ENCODE measurements around the gene CDK5. TPM values are rescaled to one million over a fixed set of nuclear protein-coding genes. Genes with fewer than 3 reads are reported as not detected.

Gene CDK5
- total and polyA plus RNA-seq, 9 of the 15 experiments (the other 6 are each of a cell fraction or from before 2014, with no cell fraction given): 3.2 to 38.0 (median 27.5) TPM

DNA sequence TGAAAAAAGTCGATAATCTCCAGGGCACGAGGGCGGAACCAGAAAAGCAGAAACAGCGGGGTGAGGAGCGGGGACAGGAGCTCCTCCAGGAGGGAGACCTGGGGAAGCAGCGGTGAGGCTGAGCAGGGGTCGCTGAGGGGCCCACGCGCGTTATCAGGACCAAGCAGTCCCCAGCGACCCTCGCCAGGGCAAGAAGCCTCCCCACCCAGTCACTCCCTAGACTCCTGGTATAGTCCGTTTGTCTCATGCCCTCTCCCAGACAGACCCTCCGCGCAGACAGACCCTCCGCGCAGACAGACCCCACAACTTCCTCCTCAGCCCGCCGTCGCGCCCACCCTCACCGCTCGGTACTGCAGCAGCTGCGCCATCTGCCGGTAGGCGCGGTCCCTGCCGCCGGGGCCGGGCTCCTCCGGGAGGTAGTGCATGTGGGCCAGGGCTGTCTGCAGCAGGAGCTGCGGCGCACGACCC is 39.7 kb downstream of the CDK5 start (continued):
- TF ChIP-seq, protein P1, sequence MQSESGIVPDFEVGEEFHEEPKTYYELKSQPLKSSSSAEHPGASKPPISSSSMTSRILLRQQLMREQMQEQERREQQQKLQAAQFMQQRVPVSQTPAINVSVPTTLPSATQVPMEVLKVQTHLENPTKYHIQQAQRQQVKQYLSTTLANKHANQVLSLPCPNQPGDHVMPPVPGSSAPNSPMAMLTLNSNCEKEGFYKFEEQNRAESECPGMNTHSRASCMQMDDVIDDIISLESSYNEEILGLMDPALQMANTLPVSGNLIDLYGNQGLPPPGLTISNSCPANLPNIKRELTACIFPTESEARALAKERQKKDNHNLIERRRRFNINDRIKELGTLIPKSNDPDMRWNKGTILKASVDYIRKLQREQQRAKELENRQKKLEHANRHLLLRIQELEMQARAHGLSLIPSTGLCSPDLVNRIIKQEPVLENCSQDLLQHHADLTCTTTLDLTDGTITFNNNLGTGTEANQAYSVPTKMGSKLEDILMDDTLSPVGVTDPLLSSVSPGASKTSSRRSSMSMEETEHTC (IDR thresholded peaks at IDR 0.05): no peak
- TF ChIP-seq NCOA1 (IDR thresholded peaks at IDR 0.05; ENCODE audit: low read depth): 0 out of 2 replicates have a peak, but pooled peaks have one; percentile 52
- TF ChIP-seq HIVEP1 (CRISPR knock-in tag; IDR thresholded peaks at IDR 0.05): no peak
- TF ChIP-seq ZNF274 (IDR thresholded peaks at IDR 0.05; ENCODE audit: borderline replicate concordance, low read depth, low read length): no peak
- TF ChIP-seq SREBF2 (CRISPR knock-in tag; IDR thresholded peaks at IDR 0.05): 0 out of 2 replicates have a peak, but pooled peaks have one; percentile 70
- no peak for TF ChIP-seq ZNF444 (CRISPR knock-in tag; IDR thresholded peaks at IDR 0.05)
- TF ChIP-seq SP1 (CRISPR knock-in tag; IDR thresholded peaks at IDR 0.05): peak; percentile 42
- TF ChIP-seq ZNF134 (CRISPR knock-in tag; conservative IDR thresholded peaks at IDR 0.05): 0 out of 2 replicates have a peak, but pooled peaks have one; percentile 22
- TF ChIP-seq RCOR1 (IDR thresholded peaks at IDR 0.05; ENCODE audit: borderline replicate concordance in 1 of 2, low read depth in 2 of 2, low read length in 2 of 2): peak in 1 of 2 experiments; percentile 54; a peak in 1 of 4 replicates
- no peak for TF ChIP-seq ETV6 (IDR thresholded peaks at IDR 0.05; ENCODE audit: borderline replicate concordance in 1 of 2, low read depth in 2 of 2, low read length in 1 of 2)
- no peak for TF ChIP-seq ETV6 (CRISPR knock-in tag; IDR thresholded peaks at IDR 0.05; ENCODE audit: borderline replicate concordance)
- TF ChIP-seq MCM5 (IDR thresholded peaks at IDR 0.05; ENCODE audit: low read depth): no peak
- TF ChIP-seq YBX1 (IDR thresholded peaks at IDR 0.05): no peak
- no peak for TF ChIP-seq SP2 (IDR thresholded peaks at IDR 0.05; ENCODE audit: extremely low read depth, low read depth, low read length, poor library complexity, severe bottlenecking)
- peak; percentile 74; the same call in 1 of the 2 replicates for TF ChIP-seq RFX1 (IDR thresholded peaks at IDR 0.05)
- TF ChIP-seq, protein P2, sequence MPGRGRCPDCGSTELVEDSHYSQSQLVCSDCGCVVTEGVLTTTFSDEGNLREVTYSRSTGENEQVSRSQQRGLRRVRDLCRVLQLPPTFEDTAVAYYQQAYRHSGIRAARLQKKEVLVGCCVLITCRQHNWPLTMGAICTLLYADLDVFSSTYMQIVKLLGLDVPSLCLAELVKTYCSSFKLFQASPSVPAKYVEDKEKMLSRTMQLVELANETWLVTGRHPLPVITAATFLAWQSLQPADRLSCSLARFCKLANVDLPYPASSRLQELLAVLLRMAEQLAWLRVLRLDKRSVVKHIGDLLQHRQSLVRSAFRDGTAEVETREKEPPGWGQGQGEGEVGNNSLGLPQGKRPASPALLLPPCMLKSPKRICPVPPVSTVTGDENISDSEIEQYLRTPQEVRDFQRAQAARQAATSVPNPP (IDR thresholded peaks at IDR 0.05; ENCODE audit: borderline replicate concordance, insufficient read depth, insufficient read length): no peak
- TF ChIP-seq TAL1 (IDR thresholded peaks at IDR 0.05): no peak
- TF ChIP-seq FOXK2 (conservative IDR thresholded peaks at IDR 0.05 in 1 of 2, IDR thresholded peaks at IDR 0.05 in 1 of 2; ENCODE audit: low read depth in 2 of 2): peak; percentile 45 to 64; a peak in 2 of 4 replicates
- TF ChIP-seq CBFA2T3 (IDR thresholded peaks at IDR 0.05): 0 out of 2 replicates have a peak, but pooled peaks have one; percentile 23
- peak; percentile 81 for TF ChIP-seq RBFOX2 (IDR thresholded peaks at IDR 0.05; ENCODE audit: low read depth, low read length)
- TF ChIP-seq ZNF785 (CRISPR knock-in tag; IDR thresholded peaks at IDR 0.05): no peak
- TF ChIP-seq, protein P3, sequence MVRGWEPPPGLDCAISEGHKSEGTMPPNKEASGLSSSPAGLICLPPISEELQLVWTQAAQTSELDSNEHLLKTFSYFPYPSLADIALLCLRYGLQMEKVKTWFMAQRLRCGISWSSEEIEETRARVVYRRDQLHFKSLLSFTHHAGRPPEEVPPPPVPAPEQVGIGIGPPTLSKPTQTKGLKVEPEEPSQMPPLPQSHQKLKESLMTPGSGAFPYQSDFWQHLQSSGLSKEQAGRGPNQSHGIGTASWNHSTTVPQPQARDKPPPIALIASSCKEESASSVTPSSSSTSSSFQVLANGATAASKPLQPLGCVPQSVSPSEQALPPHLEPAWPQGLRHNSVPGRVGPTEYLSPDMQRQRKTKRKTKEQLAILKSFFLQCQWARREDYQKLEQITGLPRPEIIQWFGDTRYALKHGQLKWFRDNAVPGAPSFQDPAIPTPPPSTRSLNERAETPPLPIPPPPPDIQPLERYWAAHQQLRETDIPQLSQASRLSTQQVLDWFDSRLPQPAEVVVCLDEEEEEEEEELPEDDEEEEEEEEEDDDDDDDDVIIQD (CRISPR knock-in tag; IDR thresholded peaks at IDR 0.05): no peak
- no peak for TF ChIP-seq HDAC6 (IDR thresholded peaks at IDR 0.05; ENCODE audit: low read depth, low read length)
- no peak for TF ChIP-seq ZNF780A (CRISPR knock-in tag; IDR thresholded peaks at IDR 0.05)
- TF ChIP-seq, protein P4, sequence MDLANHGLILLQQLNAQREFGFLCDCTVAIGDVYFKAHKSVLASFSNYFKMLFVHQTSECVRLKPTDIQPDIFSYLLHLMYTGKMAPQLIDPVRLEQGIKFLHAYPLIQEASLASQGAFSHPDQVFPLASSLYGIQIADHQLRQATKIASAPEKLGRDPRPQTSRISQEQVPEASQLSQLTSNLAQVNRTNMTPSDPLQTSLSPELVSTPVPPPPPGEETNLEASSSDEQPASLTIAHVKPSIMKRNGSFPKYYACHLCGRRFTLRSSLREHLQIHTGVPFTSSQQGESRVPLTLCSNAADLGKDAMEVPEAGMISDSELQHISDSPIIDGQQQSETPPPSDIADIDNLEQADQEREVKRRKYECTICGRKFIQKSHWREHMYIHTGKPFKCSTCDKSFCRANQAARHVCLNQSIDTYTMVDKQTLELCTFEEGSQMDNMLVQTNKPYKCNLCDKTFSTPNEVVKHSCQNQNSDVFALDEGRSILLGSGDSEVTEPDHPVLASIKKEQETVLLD (IDR thresholded peaks at IDR 0.05): peak; percentile 76; the same call in 1 of the 2 replicates
- TF ChIP-seq TGIF2 (CRISPR knock-in tag; IDR thresholded peaks at IDR 0.05): no peak

Data from K562 (cell line).